ENCODE data around the gene NABP1.
A peak's percentile ranks its signal among the peaks of the same experiment; 100 is the strongest.

Gene NABP1

GRCh38 chr2:191649519-191649918 is 28.4 kb upstream of the NABP1 start:
- DNase-seq (ENCODE audit: low read depth): no peak

GRCh38 chr2:191650896-191651773 is 26.8 kb upstream of the NABP1 start:
- peak; percentile 52 for DNase-seq (ENCODE audit: low read depth)

GRCh38 chr2:191653667-191654391 is 24.1 kb upstream of the NABP1 start:
- no peak for DNase-seq (ENCODE audit: low read depth)

- DNase-seq (ENCODE audit: low read depth): peak; percentile 67
These were observed 21.5 kb upstream of the NABP1 start for GRCh38 chr2:191656391-191656790.

- no peak for DNase-seq (ENCODE audit: low read depth)
These were observed 21.1 kb upstream of the NABP1 start for GRCh38 chr2:191656792-191657191.

GRCh38 chr2:191657977-191658376 is 20.0 kb upstream of the NABP1 start:
- DNase-seq (ENCODE audit: low read depth): peak; percentile 65

- DNase-seq (ENCODE audit: low read depth): no peak
These were observed 18.7 kb upstream of the NABP1 start for GRCh38 chr2:191659198-191659597.

GRCh38 chr2:191660575-191660974 is 17.4 kb upstream of the NABP1 start:
- DNase-seq (ENCODE audit: low read depth): no peak

GRCh38 chr2:191661097-191661924 is 16.6 kb upstream of the NABP1 start:
- DNase-seq (ENCODE audit: low read depth): no peak

GRCh38 chr2:191664823-191665677 is 12.9 kb upstream of the NABP1 start:
- DNase-seq (ENCODE audit: low read depth): peak; percentile 89

- DNase-seq (ENCODE audit: low read depth): no peak
These were observed 11.7 kb upstream of the NABP1 start for GRCh38 chr2:191666226-191666625.

- DNase-seq (ENCODE audit: low read depth): peak; percentile 63
These were observed 11.2 kb upstream of the NABP1 start for GRCh38 chr2:191666732-191667131.

GRCh38 chr2:191670076-191670475 is 7.9 kb upstream of the NABP1 start:
- DNase-seq (ENCODE audit: low read depth): no peak

GRCh38 chr2:191670787-191671186 is 7.1 kb upstream of the NABP1 start:
- DNase-seq (ENCODE audit: low read depth): no peak

GRCh38 chr2:191675807-191676721 is 1.9 kb upstream of the NABP1 start:
- DNase-seq (ENCODE audit: low read depth): peak; percentile 46

GRCh38 chr2:191676790-191677645 is 918 bp upstream of the NABP1 start:
- DNase-seq (ENCODE audit: low read depth): peak; percentile 84

- peak; percentile 76 for DNase-seq (ENCODE audit: low read depth)
These were observed 633 bp downstream of the NABP1 start for GRCh38 chr2:191678437-191679100.

- DNase-seq (ENCODE audit: low read depth): peak; percentile 95
These were observed 2.1 kb downstream of the NABP1 start for GRCh38 chr2:191679818-191680600.

Measured in ELR (cell line).